ENCODE data around the gene ABTB1. TPM values are rescaled to one million over a fixed set of nuclear protein-coding genes. Genes with fewer than 3 reads are reported as not detected.

Gene ABTB1
- total and polyA plus RNA-seq, 2 donors (not counting 1 experiment from before 2014, with no cell fraction given), result 141 to 259 TPM

DNA sequence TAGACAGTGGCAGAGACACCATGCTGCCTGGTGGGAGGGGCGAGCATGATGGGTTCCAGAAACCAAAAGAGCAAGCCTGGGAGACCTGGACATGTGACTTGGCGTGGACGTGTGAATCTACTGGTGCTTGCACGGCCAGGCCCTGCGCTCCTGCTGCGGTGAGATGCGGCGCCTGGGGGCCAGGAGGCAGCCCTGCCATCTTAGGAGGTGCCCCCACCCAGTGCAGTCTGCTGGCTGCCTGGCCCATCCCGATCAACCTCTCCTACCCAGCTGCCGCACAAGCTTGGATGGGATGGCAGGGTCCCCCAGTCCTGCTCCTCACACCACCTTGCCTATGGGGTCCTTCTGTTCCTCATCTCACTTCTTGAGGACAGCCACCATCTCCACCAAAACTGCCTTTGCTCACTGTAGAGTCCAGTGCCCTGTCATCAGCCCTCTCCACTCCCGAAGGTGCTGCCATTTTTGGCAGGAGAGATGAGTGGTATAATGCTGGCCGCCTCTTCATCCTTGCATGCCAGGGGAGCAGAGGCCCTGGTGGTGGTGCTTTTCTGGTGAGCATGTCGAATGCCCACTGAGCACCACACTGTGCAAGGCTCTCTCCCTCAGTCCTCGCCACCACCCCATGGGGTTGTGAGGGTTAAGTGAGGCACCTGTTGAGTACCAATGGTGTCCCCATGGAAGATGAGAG, 3.1 kb upstream of the ABTB1 start:
- ChIA-PET POLR2A (no interaction called here), CTCF (interaction anchor here (2.3 kb wide), 1 partner anchor 26 kb away, joined by 5 read pairs; no protein-coding TSS in a partner anchor)
- ATAC-seq (ENCODE audit: low read depth) (no peak), DNase-seq (no peak)
- peaks cover 16 to 22% of the 10 kb centered on the region in 2 donors for H3K4me1 ChIP-seq (ENCODE audit: control insufficient read depth in 2 of 2, insufficient read depth in 2 of 2, low read length in 2 of 2)
- H3K27ac ChIP-seq (ENCODE audit: low read length in 2 of 2), result no peak overlapping the region
- no peak overlapping the region for H2AFZ ChIP-seq (ENCODE audit: insufficient read depth, low read depth, low read length, poor library complexity, severe bottlenecking)
- H3K4me3 ChIP-seq (ENCODE audit: control extremely low read depth in 1 of 5, extremely low read depth in 1 of 5, insufficient read depth in 1 of 5, low read depth in 2 of 5, low read length in 4 of 5), result no peak overlapping the region
- no peak overlapping the region for H3K27ac Mint-ChIP-seq
- no peaks in the 10 kb centered on the region for H3K9me3 Mint-ChIP-seq (ENCODE audit: insufficient read depth)
- peaks cover 22% of the 10 kb centered on the region for H3K4me1 Mint-ChIP-seq
- no peaks in the 10 kb centered on the region for H3K9me3 ChIP-seq (ENCODE audit: control extremely low read depth in 1 of 3, control insufficient read depth in 2 of 3, insufficient read depth in 1 of 3, low read length in 2 of 3)
- H3K9ac ChIP-seq (ENCODE audit: low read length), result no peak overlapping the region
- TF ChIP-seq CTCF (IDR thresholded peaks at IDR 0.05) (no peak), EZH2 (IDR thresholded peaks at IDR 0.05; ENCODE audit: borderline replicate concordance, insufficient read depth, low read depth, low read length, poor library complexity, severe bottlenecking) (no peak)
- H4K20me1 ChIP-seq (ENCODE audit: control insufficient read depth, insufficient read depth, low read length, poor library complexity, severe bottlenecking), result peaks cover 15% of the 10 kb centered on the region
- peaks cover 24% of the 10 kb centered on the region for H3K79me2 ChIP-seq (ENCODE audit: control insufficient read depth, insufficient read depth, low read length)
- no peaks in the 10 kb centered on the region for H3K27me3 Mint-ChIP-seq
- peak overlapping the region; percentile 44 for H3K4me3 Mint-ChIP-seq
- intact Hi-C loops (cut with micrococcal nuclease), result no loop called here
- WGBS (ENCODE audit: insufficient coverage), result 96% methylated on average over 11 of the region's 14 CpGs
- H3K4me2 ChIP-seq (replicated peaks; ENCODE audit: low read depth, low read length, poor library complexity, severe bottlenecking), result no peak overlapping the region
- H3K27me3 ChIP-seq (replicated peaks in 1 of 4; ENCODE audit: control extremely low read depth in 1 of 4, control insufficient read depth in 3 of 4, insufficient read depth in 4 of 4, low read length in 3 of 4), result no peaks in the 10 kb centered on the region
- H3K36me3 ChIP-seq (replicated peaks in 1 of 2; ENCODE audit: control extremely low read depth in 1 of 2, control insufficient read depth in 1 of 2, extremely low read depth in 1 of 2, insufficient read depth in 2 of 2, low read length in 1 of 2), result peaks cover 0 to 3% of the 10 kb centered on the region in 2 experiments

DNA sequence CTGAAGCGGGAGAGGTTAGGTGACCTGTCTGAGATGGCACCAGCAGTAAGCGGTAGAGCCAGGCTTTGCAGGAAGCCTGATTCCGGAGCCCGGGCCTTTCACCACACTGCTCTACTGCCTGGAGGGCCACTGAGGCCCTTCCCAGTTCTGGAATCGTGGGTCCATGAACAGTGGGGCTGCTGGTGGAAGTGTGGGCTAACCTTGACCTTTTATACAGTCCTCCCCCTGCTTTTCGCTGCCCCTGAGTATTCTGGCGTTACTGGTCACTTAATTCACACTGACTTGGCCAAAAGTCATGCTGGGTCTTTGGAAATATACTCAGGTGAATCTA, 2.6 kb upstream of the ABTB1 start:
- ChIA-PET POLR2A (no interaction called here), CTCF (interaction anchor here (2.3 kb wide), 1 partner anchor 26 kb away, joined by 5 read pairs; no protein-coding TSS in a partner anchor)
- Histone ChIP-seq H3K4me2 (replicated peaks; ENCODE audit: low read depth, low read length, poor library complexity, severe bottlenecking) (no peak overlapping the region), H3K4me1 (ENCODE audit: control insufficient read depth in 2 of 2, insufficient read depth in 2 of 2, low read length in 2 of 2) (peaks cover 16 to 22% of the 10 kb centered on the region in 2 donors), H3K9ac (ENCODE audit: low read length) (no peak overlapping the region), H2AFZ (ENCODE audit: insufficient read depth, low read depth, low read length, poor library complexity, severe bottlenecking) (no peak overlapping the region), H3K27me3 (replicated peaks in 1 of 4; ENCODE audit: control extremely low read depth in 1 of 4, control insufficient read depth in 3 of 4, insufficient read depth in 4 of 4, low read length in 3 of 4) (no peaks in the 10 kb centered on the region), H3K4me3 (ENCODE audit: control extremely low read depth in 1 of 5, extremely low read depth in 1 of 5, insufficient read depth in 1 of 5, low read depth in 2 of 5, low read length in 4 of 5) (no peak overlapping the region), H3K27ac (ENCODE audit: low read length in 2 of 2) (no peak overlapping the region), H3K36me3 (replicated peaks in 1 of 2; ENCODE audit: control extremely low read depth in 1 of 2, control insufficient read depth in 1 of 2, extremely low read depth in 1 of 2, insufficient read depth in 2 of 2, low read length in 1 of 2) (peaks cover 0 to 4% of the 10 kb centered on the region in 2 experiments), H3K9me3 (ENCODE audit: control extremely low read depth in 1 of 3, control insufficient read depth in 2 of 3, insufficient read depth in 1 of 3, low read length in 2 of 3) (no peaks in the 10 kb centered on the region), H4K20me1 (ENCODE audit: control insufficient read depth, insufficient read depth, low read length, poor library complexity, severe bottlenecking) (peaks cover 19% of the 10 kb centered on the region), H3K79me2 (ENCODE audit: control insufficient read depth, insufficient read depth, low read length) (peaks cover 24% of the 10 kb centered on the region)
- 100% methylated on average over 4 of the region's 7 CpGs for WGBS (ENCODE audit: insufficient coverage)
- intact Hi-C loops (cut with micrococcal nuclease), result no loop called here
- TF ChIP-seq CTCF (IDR thresholded peaks at IDR 0.05) (no peak), EZH2 (IDR thresholded peaks at IDR 0.05; ENCODE audit: borderline replicate concordance, insufficient read depth, low read depth, low read length, poor library complexity, severe bottlenecking) (no peak)
- DNase-seq, result no peak
- H3K4me3 Mint-ChIP-seq, result peak overlapping the region; percentile 44
- peaks cover 26% of the 10 kb centered on the region for H3K4me1 Mint-ChIP-seq
- no peak for ATAC-seq (ENCODE audit: low read depth)
- no peaks in the 10 kb centered on the region for H3K27me3 Mint-ChIP-seq
- no peak overlapping the region for H3K27ac Mint-ChIP-seq
- no peaks in the 10 kb centered on the region for H3K9me3 Mint-ChIP-seq (ENCODE audit: insufficient read depth)
